H1 (cell line): ENCODE measurements around the gene HINT3. TPM values are rescaled to one million over a fixed set of nuclear protein-coding genes. Genes with fewer than 3 reads are reported as not detected.
"Not testable (repeated sequence)": the region's sequence is repeated elsewhere in the genome, so short reads cannot be mapped to it uniquely, and the experiment has no call there.

Experiments
- CTCF ChIA-PET: fragments of 300-600 bp; sonication (Branson Sonifier 250); formaldehyde crosslinking; loops from one replicate; lab custom pipeline; 2021; ENCODE audit not compliant: partially characterized antibody; lab: Charles Lee
- POLR2A ChIA-PET: fragments of 300-600 bp; sonication (Branson Sonifier 250); formaldehyde crosslinking; loops from one replicate; lab custom pipeline; 2021; ENCODE audit warnings: inconsistent platforms; ENCODE audit not compliant: partially characterized antibody; lab: Charles Lee
- DNase-seq, 2 experiments: peaks; one replicate each; pipeline versions ENCODE4 v3.0.0 to v3.0.0-alpha.2; 2010 to 2022; ENCODE audit warnings: low spot score in 2 of 2, low read depth in 1 of 2, mixed read lengths in 1 of 2
- FAIRE-seq: peaks from 2 replicates; lab custom pipeline; 2011; peaks lifted over from hg19 to GRCh38; lab: Jason Lieb, UNC
- H2AFZ ChIP-seq: 2 replicates; pipeline ENCODE4 v1.8.1; 2012; ENCODE audit warnings: low read length, inconsistent platforms
- H2AK5ac ChIP-seq: 2 replicates; pipeline ENCODE4 v1.6.1; 2013; ENCODE audit warnings: low read depth, low read length
- H2BK120ac ChIP-seq: replicated peaks from 2 replicates; pipeline ENCODE3; 2013; ENCODE audit warnings: low read depth, low read length, inconsistent platforms
- H2BK12ac ChIP-seq: 2 replicates; pipeline ENCODE4 v1.6.1; 2013; ENCODE audit warnings: low read depth, low read length
- H2BK15ac ChIP-seq: 2 replicates; pipeline ENCODE4 v1.6.1; 2013; ENCODE audit warnings: low read length
- H2BK20ac ChIP-seq: 2 replicates; pipeline ENCODE4 v1.6.1; 2013; ENCODE audit warnings: low read length
- H2BK5ac ChIP-seq: 2 replicates; pipeline ENCODE4 v1.6.1; 2013; ENCODE audit warnings: low read depth, low read length
- H3K14ac ChIP-seq: 2 replicates; pipeline ENCODE4 v1.6.1; 2013; ENCODE audit warnings: inconsistent platforms; ENCODE audit not compliant: insufficient read length
- H3K18ac ChIP-seq: 2 replicates; pipeline ENCODE4 v1.6.1; 2013; ENCODE audit warnings: low read length; ENCODE audit errors: extremely low read depth
- H3K23ac ChIP-seq: 2 replicates; pipeline ENCODE4 v1.6.1; 2013; ENCODE audit warnings: inconsistent platforms; ENCODE audit not compliant: insufficient read length
- H3K23me2 ChIP-seq: 2 replicates; pipeline ENCODE4 v1.6.1; 2013; ENCODE audit warnings: low read depth, low read length
- H3K27ac ChIP-seq: 2 replicates; pipeline ENCODE4 v1.6.1; 2011; ENCODE audit warnings: low read depth, low read length, inconsistent platforms
- H3K27me3 ChIP-seq, 4 experiments: replicated peaks in 1 of 4; 1 replicate in 1 of 4; 2 replicates in 3 of 4; pipeline versions ENCODE4 v1.6.1 to v1.8.1; 2011 to 2013; ENCODE audit warnings: low read length in 3 of 4, mild to moderate bottlenecking in 3 of 4, inconsistent platforms in 2 of 4, mixed read lengths in 2 of 4, moderate library complexity in 1 of 4; ENCODE audit not compliant: control insufficient read depth in 3 of 4, insufficient read depth in 3 of 4; ENCODE audit errors: extremely low read depth in 1 of 4
- H3K36me3 ChIP-seq, 4 experiments: 2 replicates each; pipeline versions ENCODE4 v1.6.1 to v1.8.1; 2011 to 2013; ENCODE audit warnings: mild to moderate bottlenecking in 4 of 4, low read length in 3 of 4, moderate library complexity in 2 of 4, control low read depth in 1 of 4, inconsistent platforms in 1 of 4; ENCODE audit not compliant: insufficient read depth in 4 of 4, control insufficient read depth in 2 of 4
- H3K4ac ChIP-seq: replicated peaks from 2 replicates; pipeline ENCODE3; 2013; ENCODE audit warnings: low read length, low read depth, mixed read lengths, inconsistent platforms; ENCODE audit not compliant: insufficient read length
- H3K4me1 ChIP-seq, 4 experiments: replicated peaks in 1 of 4; 1 replicate in 1 of 4; 2 replicates in 3 of 4; pipeline versions ENCODE4 v1.6.1 to v1.8.1; 2011 to 2013; ENCODE audit warnings: low read length in 3 of 4, inconsistent platforms in 2 of 4, mixed read lengths in 1 of 4; ENCODE audit not compliant: insufficient read depth in 4 of 4, control insufficient read depth in 3 of 4
- H3K4me2 ChIP-seq, 2 experiments: 2 replicates each; pipeline versions ENCODE4 v1.6.1 to v1.8.1; 2011 to 2013; ENCODE audit warnings: low read depth in 2 of 2, low read length in 2 of 2, control low read depth in 1 of 2, inconsistent platforms in 1 of 2, mild to moderate bottlenecking in 1 of 2; ENCODE audit not compliant: insufficient read depth in 1 of 2
- H3K4me3 ChIP-seq, 4 experiments: fragments of 200-600, 300-600 bp in 1 of 4; sonication (generic), shearing (Covaris generic), sonication (Bioruptor Twin) in 1 of 4; 2 replicates each; pipeline versions ENCODE4 v1.5.1 to v1.8.1; 2011 to 2016; ENCODE audit warnings: low read length in 4 of 4, low read depth in 3 of 4, control low read depth in 2 of 4, inconsistent platforms in 2 of 4, mild to moderate bottlenecking in 2 of 4, mixed read lengths in 1 of 4, moderate library complexity in 1 of 4; ENCODE audit not compliant: insufficient read depth in 2 of 4; ENCODE audit errors: extremely low read depth in 1 of 4
- H3K56ac ChIP-seq: replicated peaks from 2 replicates; pipeline ENCODE3; 2013; ENCODE audit warnings: low read depth, mild to moderate bottlenecking, mixed read lengths, low read length, inconsistent platforms; ENCODE audit not compliant: insufficient read length
- H3K79me1 ChIP-seq: 2 replicates; pipeline ENCODE4 v1.6.1; 2013; ENCODE audit warnings: low read depth, low read length, control low read depth
- H3K79me2 ChIP-seq, 2 experiments: 2 replicates each; pipeline versions ENCODE4 v1.6.1 to v1.8.1; 2012 to 2013; ENCODE audit warnings: low read length in 2 of 2, mild to moderate bottlenecking in 2 of 2, inconsistent platforms in 1 of 2; ENCODE audit not compliant: insufficient read depth in 2 of 2, control insufficient read depth in 1 of 2
- H3K9ac ChIP-seq, 4 experiments: replicated peaks in 1 of 4; 1 replicate in 1 of 4; 2 replicates in 3 of 4; pipeline versions ENCODE4 v1.6.1 to v1.8.1; 2011 to 2013; ENCODE audit warnings: low read depth in 3 of 4, low read length in 3 of 4, control low read depth in 2 of 4, mild to moderate bottlenecking in 2 of 4, moderate library complexity in 2 of 4, inconsistent platforms in 1 of 4; ENCODE audit errors: extremely low read depth in 1 of 4
- H3K9me3 ChIP-seq, 2 experiments: 2 replicates each; pipeline versions ENCODE4 v1.6.1 to v1.8.1; 2012 to 2013; ENCODE audit warnings: mild to moderate bottlenecking in 2 of 2, moderate library complexity in 2 of 2, control low read depth in 1 of 2, inconsistent platforms in 1 of 2, low read depth in 1 of 2, low read length in 1 of 2, mixed read lengths in 1 of 2; ENCODE audit not compliant: insufficient read depth in 2 of 2
- H4K20me1 ChIP-seq, 2 experiments: replicated peaks in 1 of 2; 2 replicates each; pipeline versions ENCODE3 to v1.8.1; 2011 to 2013; ENCODE audit warnings: inconsistent platforms in 2 of 2, low read length in 2 of 2, mild to moderate bottlenecking in 1 of 2; ENCODE audit not compliant: insufficient read depth in 2 of 2, control insufficient read depth in 1 of 2
- H4K5ac ChIP-seq: 2 replicates; pipeline ENCODE4 v1.6.1; 2013; ENCODE audit warnings: low read length, low read depth, mixed read lengths, inconsistent platforms; ENCODE audit not compliant: insufficient read length
- H4K8ac ChIP-seq: 2 replicates; pipeline ENCODE4 v1.8.0; 2013; ENCODE audit warnings: mild to moderate bottlenecking, moderate library complexity, low read length, inconsistent platforms; ENCODE audit not compliant: insufficient read depth; ENCODE audit errors: extremely low read depth
- H4K91ac ChIP-seq: replicated peaks from 2 replicates; pipeline ENCODE3; 2013; ENCODE audit warnings: low read length, mixed read lengths, inconsistent platforms; ENCODE audit not compliant: insufficient read length
- WGBS, 2 experiments: shearing (Covaris generic) in 1 of 2; methylation state at CpG; one replicate each; pipeline versions ENCODE4 v1.1.6 to v1.1.7; 2013 to 2015; ENCODE audit warnings: low lambda C conversion rate in 2 of 2, mixed read lengths in 2 of 2, inconsistent platforms in 1 of 2, low coverage in 1 of 2, missing lambda C conversion rate in 1 of 2; ENCODE audit not compliant: insufficient replicate concordance in 2 of 2, insufficient coverage in 1 of 2, insufficient read length in 1 of 2; ENCODE audit errors: extremely low coverage in 1 of 2, missing lambda C conversion rate in 1 of 2; 5-methylcytosine and 5-hydroxymethylcytosine counted together
- polyA plus RNA-seq, 7 experiments: library from polyadenylated mRNA; depleted of rRNA in 3 of 7; stranded (reverse) in 5 of 7; unstranded in 2 of 7; fragments of >200 nt in 5 of 7; fragments of 200-250 nt in 2 of 7; gene quantifications; 1 replicate in 5 of 7; 2 replicates in 1 of 7; 4 replicates in 1 of 7; pipeline versions ENCODE4 v1.2.1 to v1.2.3, GENCODE V29; 2011 to 2013; ENCODE audit warnings: missing spikeins in 2 of 7, mixed read lengths in 2 of 7
- total RNA-seq: library from RNA; stranded (reverse); fragmentation: NEBNext Ultra II Directional; extraction: Animal tissue kit (Norgen Biotek cat#: 25700); gene quantifications from 2 replicates; pipeline ENCODE4 v1.2.1, GENCODE V29; 2021

HINT3 gene
- total and polyA plus RNA-seq, 2 of the 8 experiments (the other 6 are each of a cell fraction or from before 2014, with no cell fraction given) = 1.2 to 7.8 TPM

- H4K8ac ChIP-seq, H3K27ac ChIP-seq, H2AFZ ChIP-seq, POLR2A ChIA-PET, H3K9ac ChIP-seq, H3K23ac ChIP-seq, H4K91ac ChIP-seq, H3K4ac ChIP-seq, H2BK12ac ChIP-seq, H3K36me3 ChIP-seq, H3K9me3 ChIP-seq, H3K23me2 ChIP-seq, H3K18ac ChIP-seq, H3K4me2 ChIP-seq, H2BK120ac ChIP-seq, H4K20me1 ChIP-seq, H4K5ac ChIP-seq, H2BK5ac ChIP-seq, H3K4me1 ChIP-seq, H3K56ac ChIP-seq, H3K27me3 ChIP-seq, H2AK5ac ChIP-seq, H3K79me1 ChIP-seq, H3K79me2 ChIP-seq, DNase-seq, H2BK15ac ChIP-seq, H2BK20ac ChIP-seq, H3K14ac ChIP-seq, H3K4me3 ChIP-seq, FAIRE-seq: not testable (repeated sequence)
- CTCF ChIA-PET = interaction anchor here (1.1 to 3.6 kb wide), 4 partner anchors 13 to 659 kb away, joined by 4 to 27 read pairs (median 10); partner anchors contain the start of genes HINT3 and TRMT11
- WGBS, 2 experiments = 100% methylated on average over 1 of the region's 1 CpG; no CpG with 5 or more reads in 1 of the 2 experiments
Measured at GRCh38 chr6:125972478-125972877, 15.9 kb downstream of the HINT3 start.
